Activated naive CD8-positive, alpha-beta T cell treated with anti-CD3 and anti-CD28 coated beads, Interleukin-2, amount 50 U/mL, for 24 hours (primary cell): ENCODE measurements around the gene RUNX3.

Experiments
- ATAC-seq: fragments of 150-1000 bp; cut with Tn5 transposase; one replicate; pipeline ENCODE4 v1.10.0; 2021
- DNase-seq: peaks from one replicate; pipeline ENCODE4 v3.0.0; 2021
- H3K27ac Mint-ChIP-seq: one replicate; pipeline ENCODE4 v1.8.0; 2021; ENCODE audit warnings: mild to moderate bottlenecking, mixed read lengths
- H3K27me3 Mint-ChIP-seq: one replicate; pipeline ENCODE4 v1.8.0; 2021; ENCODE audit warnings: mixed read lengths
- H3K36me3 Mint-ChIP-seq: one replicate; pipeline ENCODE4 v1.8.0; 2021; ENCODE audit warnings: low read depth, mixed read lengths
- H3K4me1 Mint-ChIP-seq: one replicate; pipeline ENCODE4 v1.8.0; 2021; ENCODE audit warnings: mixed read lengths
- H3K4me3 Mint-ChIP-seq: one replicate; pipeline ENCODE4 v1.8.0; 2021; ENCODE audit warnings: mild to moderate bottlenecking, moderate library complexity, mixed read lengths
- H3K9me3 Mint-ChIP-seq: one replicate; pipeline ENCODE4 v1.8.0; 2021; ENCODE audit warnings: mixed read lengths

The RUNX3 gene

DNA sequence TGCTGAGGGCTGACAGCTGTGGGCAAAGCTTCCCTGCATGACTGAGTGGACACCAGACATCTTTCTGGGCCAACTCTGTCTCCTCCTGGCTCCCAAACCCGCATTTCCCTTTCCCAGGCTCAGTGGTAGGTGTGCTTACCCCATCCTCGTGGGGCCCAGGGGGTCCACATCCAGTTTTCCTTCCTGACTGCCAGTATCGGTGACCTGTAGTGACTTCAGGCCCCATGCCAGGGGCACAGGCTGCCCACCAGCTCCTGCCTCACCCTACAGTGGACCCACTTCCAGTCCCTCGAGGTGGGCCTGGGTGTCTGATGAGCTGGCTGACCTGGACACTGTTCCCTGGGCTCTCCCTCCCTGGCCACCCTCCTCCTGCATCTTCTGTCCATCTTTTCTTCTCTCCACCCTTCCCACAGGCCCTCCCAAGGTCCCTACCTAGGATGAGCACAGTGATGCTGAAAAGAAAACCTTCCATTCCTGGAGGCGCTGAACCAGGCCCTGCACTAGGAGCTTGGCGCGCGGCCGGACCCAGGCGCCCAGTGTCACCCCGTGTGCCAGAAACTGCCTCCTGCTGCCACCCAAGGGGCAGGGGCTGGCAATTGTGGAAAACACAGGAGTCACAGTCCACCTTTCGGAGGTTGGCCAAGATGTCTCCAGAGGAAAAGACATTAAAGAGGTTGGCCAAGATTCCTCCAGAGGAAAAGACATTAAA, 67.1 kb downstream of the RUNX3 start:
- H3K27me3 Mint-ChIP-seq: peaks cover under 1% of the 10 kb centered on the region

DNA sequence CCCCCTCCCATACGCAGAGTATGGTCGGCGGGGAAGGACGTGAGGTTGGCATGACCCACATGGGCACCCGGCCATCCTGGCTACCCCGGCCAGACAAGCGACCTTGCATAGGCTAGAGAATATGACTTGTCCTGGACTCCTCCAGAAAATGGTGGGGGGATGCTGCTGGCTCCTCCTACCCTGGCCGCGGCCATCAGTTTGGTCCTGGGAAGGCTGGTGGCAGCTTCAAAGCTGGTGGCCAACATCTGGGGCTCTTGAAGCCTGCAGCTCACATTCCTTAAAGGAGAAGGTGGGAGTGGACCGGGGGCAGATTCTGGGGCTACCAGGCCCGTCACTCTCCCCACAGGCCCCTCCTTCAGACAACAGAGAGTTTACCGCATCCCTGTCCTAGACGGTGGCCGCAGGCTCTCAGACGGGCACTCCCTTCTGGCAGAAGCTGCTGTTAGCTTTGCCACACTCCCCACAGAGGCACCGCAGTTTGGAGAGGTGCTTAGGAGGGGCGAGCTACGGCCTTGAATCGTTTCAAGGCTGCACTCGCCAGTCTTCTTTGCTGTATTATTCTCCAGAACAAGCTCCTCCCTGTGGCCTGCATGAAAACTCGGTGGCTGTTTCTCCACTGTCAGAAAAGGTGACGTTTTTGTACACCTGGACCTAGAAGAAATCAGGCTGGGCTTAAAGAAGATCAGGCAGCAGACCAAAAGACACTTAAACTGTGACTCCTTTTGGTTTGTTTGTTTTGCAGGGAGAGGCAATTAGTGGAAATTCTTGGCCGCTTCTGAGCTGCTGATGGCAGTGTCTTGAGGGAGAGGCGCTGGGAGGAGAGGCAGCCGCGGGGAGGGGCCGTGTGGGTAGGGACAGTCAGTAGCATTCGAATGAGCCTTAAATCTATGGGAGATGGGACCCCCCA, 68.0 kb downstream of the RUNX3 start:
- H3K36me3 Mint-ChIP-seq: no peaks in the 10 kb centered on the region
- H3K4me1 Mint-ChIP-seq: no peaks in the 10 kb centered on the region
- H3K4me3 Mint-ChIP-seq: no peak overlapping the region
- no peak for ATAC-seq
- no peak for DNase-seq
- no peaks in the 10 kb centered on the region for H3K27me3 Mint-ChIP-seq
- no peaks in the 10 kb centered on the region for H3K9me3 Mint-ChIP-seq
- H3K27ac Mint-ChIP-seq: no peak overlapping the region

More for the DNA sequence above, 67.1 kb downstream of the RUNX3 start:
- Mint-ChIP-seq H3K4me1 (no peaks in the 10 kb centered on the region), H3K9me3 (no peaks in the 10 kb centered on the region), H3K4me3 (no peak overlapping the region), H3K27ac (no peak overlapping the region), H3K36me3 (no peaks in the 10 kb centered on the region)
- ATAC-seq: no peak
- DNase-seq: no peak

DNA sequence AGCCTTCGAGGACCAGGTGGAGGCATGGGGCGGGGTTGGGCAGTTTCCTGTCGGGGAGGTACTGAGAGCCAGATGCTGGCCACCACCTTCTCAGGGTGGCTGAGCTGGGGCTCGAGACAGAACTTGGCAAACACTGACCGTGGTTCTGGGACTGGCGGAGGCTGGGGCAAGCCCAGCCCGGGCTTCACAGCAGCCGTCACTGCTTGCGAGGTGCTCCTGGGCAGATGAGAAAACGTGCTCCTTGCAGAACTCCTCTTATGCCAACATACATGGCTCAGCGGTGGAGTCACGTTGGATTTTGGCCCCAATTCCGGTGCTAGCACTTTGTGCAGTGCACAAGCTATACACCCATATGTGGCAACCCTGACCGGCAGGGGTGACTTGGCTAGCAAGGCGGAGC, 69.2 kb downstream of the RUNX3 start:
- H3K27me3 Mint-ChIP-seq: no peaks in the 10 kb centered on the region
- DNase-seq: no peak
- H3K4me1 Mint-ChIP-seq: peaks cover 3% of the 10 kb centered on the region
- no peak overlapping the region for H3K4me3 Mint-ChIP-seq
- no peak overlapping the region for H3K27ac Mint-ChIP-seq
- no peaks in the 10 kb centered on the region for H3K36me3 Mint-ChIP-seq
- no peak for ATAC-seq
- no peaks in the 10 kb centered on the region for H3K9me3 Mint-ChIP-seq

- Mint-ChIP-seq H3K36me3 (no peaks in the 10 kb centered on the region), H3K9me3 (no peaks in the 10 kb centered on the region), H3K4me1 (peaks cover 5% of the 10 kb centered on the region), H3K27me3 (no peaks in the 10 kb centered on the region), H3K27ac (no peak overlapping the region), H3K4me3 (no peak overlapping the region)
- DNase-seq (no peak), ATAC-seq (no peak)
Measured at GRCh38 chr1:24859063-24860010, 70.7 kb downstream of the RUNX3 start.

DNA sequence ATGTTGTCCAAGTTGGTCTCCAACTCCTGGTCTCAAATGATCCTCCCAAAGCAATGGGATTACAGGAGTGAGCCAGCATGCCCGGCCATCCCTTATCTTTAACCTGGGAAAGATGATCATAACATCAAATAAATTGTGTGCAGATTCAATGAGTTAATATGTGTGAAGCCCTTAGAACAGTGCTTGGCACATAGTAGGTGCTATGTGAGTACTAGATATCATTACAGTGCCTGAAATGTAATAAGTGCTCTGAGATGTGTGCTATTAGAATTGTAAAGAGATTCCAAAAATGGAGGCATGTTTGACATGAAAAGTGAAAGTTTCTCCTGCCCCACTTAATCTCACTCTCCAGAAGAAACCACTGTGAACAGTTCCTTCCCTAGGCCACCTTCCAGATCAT, 71.8 kb downstream of the RUNX3 start:
- no peaks in the 10 kb centered on the region for H3K9me3 Mint-ChIP-seq
- DNase-seq: no peak
- ATAC-seq: no peak
- no peaks in the 10 kb centered on the region for H3K27me3 Mint-ChIP-seq
- H3K4me1 Mint-ChIP-seq: peaks cover 5% of the 10 kb centered on the region
- no peak overlapping the region for H3K27ac Mint-ChIP-seq
- H3K36me3 Mint-ChIP-seq: no peaks in the 10 kb centered on the region
- H3K4me3 Mint-ChIP-seq: no peak overlapping the region

GRCh38 chr1:24857507-24858133, 72.5 kb downstream of the RUNX3 start:
- H3K9me3 Mint-ChIP-seq: no peaks in the 10 kb centered on the region
- no peak overlapping the region for H3K4me3 Mint-ChIP-seq
- DNase-seq (no peak), ATAC-seq (no peak)
- H3K27ac Mint-ChIP-seq: no peak overlapping the region
- H3K4me1 Mint-ChIP-seq: peaks cover 5% of the 10 kb centered on the region
- no peaks in the 10 kb centered on the region for H3K27me3 Mint-ChIP-seq
- H3K36me3 Mint-ChIP-seq: no peaks in the 10 kb centered on the region

GRCh38 chr1:24856787-24857506, 73.1 kb downstream of the RUNX3 start:
- Mint-ChIP-seq H3K27ac (no peak overlapping the region), H3K4me3 (no peak overlapping the region), H3K36me3 (no peaks in the 10 kb centered on the region), H3K27me3 (no peaks in the 10 kb centered on the region), H3K4me1 (peaks cover 5% of the 10 kb centered on the region), H3K9me3 (no peaks in the 10 kb centered on the region)
- DNase-seq (no peak), ATAC-seq (no peak)

GRCh38 chr1:24855474-24855873, 74.6 kb downstream of the RUNX3 start:
- no peak for ATAC-seq
- Mint-ChIP-seq H3K27ac (no peak overlapping the region), H3K27me3 (no peaks in the 10 kb centered on the region)

DNA sequence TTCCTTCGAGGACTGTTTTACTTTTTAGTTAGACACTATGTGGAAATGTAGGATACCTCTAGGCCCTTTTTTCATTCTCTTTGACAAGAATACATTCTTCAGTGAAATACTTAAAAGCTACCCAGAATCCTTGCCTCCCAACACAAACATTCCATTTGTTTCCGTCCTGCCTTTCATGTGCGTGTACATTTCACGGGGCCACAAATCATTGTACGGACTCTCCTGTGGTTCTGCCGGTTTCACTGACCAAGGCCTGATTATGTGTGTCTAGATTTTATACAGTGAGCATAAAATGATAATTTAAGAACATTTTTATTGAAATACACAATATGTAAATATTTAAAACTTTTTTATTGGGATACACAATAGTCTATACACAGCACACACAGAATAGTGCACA, 76.4 kb downstream of the RUNX3 start:
- H3K27ac Mint-ChIP-seq: no peak overlapping the region
- no peak overlapping the region for H3K4me3 Mint-ChIP-seq
- ATAC-seq (no peak), DNase-seq (no peak)
- no peaks in the 10 kb centered on the region for H3K36me3 Mint-ChIP-seq
- no peaks in the 10 kb centered on the region for H3K9me3 Mint-ChIP-seq
- peaks cover 3% of the 10 kb centered on the region for H3K27me3 Mint-ChIP-seq
- peaks cover 17% of the 10 kb centered on the region for H3K4me1 Mint-ChIP-seq

More at GRCh38 chr1:24855474-24855873, 74.6 kb downstream of the RUNX3 start:
- H3K4me1 Mint-ChIP-seq: peaks cover 5% of the 10 kb centered on the region
- H3K36me3 Mint-ChIP-seq: no peaks in the 10 kb centered on the region
- H3K9me3 Mint-ChIP-seq: no peaks in the 10 kb centered on the region
- no peak for DNase-seq
- no peak overlapping the region for H3K4me3 Mint-ChIP-seq

GRCh38 chr1:24850328-24850920, 79.7 kb downstream of the RUNX3 start:
- Mint-ChIP-seq H3K4me1 (peaks cover 23% of the 10 kb centered on the region), H3K36me3 (no peaks in the 10 kb centered on the region), H3K4me3 (no peak overlapping the region), H3K27ac (no peak overlapping the region), H3K27me3 (peaks cover 6% of the 10 kb centered on the region), H3K9me3 (no peaks in the 10 kb centered on the region)
- ATAC-seq: no peak
- DNase-seq: no peak

- H3K27ac Mint-ChIP-seq: no peak overlapping the region
- DNase-seq (no peak), ATAC-seq (no peak)
- H3K4me3 Mint-ChIP-seq: peak overlapping the region; percentile 61
- peaks cover 23% of the 10 kb centered on the region for H3K4me1 Mint-ChIP-seq
- peaks cover 6% of the 10 kb centered on the region for H3K27me3 Mint-ChIP-seq
- H3K36me3 Mint-ChIP-seq: no peaks in the 10 kb centered on the region
- no peaks in the 10 kb centered on the region for H3K9me3 Mint-ChIP-seq
Measured at GRCh38 chr1:24849672-24850295, 80.3 kb downstream of the RUNX3 start.
